NCI-H2107 treated with DMSO at 0.1 percent for 48 hours (cell line): ENCODE results near the gene C10orf120.
A peak's percentile ranks its signal among the peaks of the same experiment; 100 is the strongest.

Source experiments
- DNase-seq: peaks from one replicate; lab custom pipeline; 2025; ENCODE audit not compliant: unreplicated experiment; lab: John Stamatoyannopoulos, UW

Gene C10orf120

DNA sequence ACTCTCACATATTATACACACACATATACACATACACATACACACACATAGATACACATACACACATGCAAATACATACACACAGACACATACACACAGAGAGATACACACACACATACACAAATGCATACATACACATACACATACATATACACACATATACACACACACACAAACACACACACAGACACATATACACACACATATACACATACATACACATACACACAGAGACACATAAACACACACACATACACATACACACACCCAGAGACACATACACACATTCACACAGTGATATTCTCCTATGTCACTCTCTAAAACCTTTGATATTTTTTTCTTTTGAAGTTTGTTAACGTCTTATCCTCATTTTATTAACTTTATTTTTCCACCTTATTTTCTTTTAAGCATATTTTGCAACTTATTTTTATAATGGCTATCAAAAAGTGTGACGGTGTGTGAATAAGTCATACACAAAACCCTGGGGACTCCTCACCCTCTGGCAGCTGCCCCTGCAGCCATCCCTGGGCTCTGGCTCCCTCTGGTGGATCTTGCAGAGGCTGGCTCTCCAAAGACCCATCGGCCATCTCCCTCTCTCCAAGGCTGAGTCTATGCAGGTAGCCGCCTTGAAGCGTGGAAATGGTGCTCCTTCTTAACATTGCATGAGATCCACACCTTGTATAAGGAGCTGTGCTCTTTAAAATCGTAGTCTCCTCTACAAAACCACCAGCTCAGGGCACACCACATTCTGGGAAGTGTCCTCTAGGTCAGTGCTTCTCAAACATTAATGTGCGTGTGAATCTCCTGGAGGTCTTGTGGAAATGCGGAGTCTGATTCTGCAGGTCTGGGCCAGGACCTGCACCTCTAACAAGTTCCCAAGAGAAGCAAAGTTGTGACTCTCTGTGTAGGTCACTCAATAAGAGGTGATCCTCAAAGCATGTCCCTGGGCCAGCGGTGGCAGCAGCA, 4.1 kb upstream of the C10orf120 start:
- peak; percentile 14 for DNase-seq

DNA sequence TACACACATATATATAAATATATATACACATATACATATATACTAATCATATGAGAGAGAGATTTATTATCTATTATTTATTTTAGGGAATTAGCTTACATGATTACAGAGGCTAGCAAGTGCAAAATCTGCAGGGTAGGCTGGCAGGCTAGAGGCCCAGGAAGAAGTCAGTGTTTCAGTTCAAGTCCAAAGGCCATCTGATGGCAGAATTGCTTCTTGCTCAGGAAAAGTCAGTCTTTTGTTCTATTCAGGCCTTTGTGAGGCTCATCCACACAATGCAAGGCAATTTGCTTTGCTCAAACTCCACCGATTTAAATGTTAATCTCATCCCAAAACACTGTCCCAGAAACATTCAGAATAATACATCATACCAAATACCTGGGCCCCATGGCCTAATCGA, 2.6 kb upstream of the C10orf120 start:
- no peak for DNase-seq

DNA sequence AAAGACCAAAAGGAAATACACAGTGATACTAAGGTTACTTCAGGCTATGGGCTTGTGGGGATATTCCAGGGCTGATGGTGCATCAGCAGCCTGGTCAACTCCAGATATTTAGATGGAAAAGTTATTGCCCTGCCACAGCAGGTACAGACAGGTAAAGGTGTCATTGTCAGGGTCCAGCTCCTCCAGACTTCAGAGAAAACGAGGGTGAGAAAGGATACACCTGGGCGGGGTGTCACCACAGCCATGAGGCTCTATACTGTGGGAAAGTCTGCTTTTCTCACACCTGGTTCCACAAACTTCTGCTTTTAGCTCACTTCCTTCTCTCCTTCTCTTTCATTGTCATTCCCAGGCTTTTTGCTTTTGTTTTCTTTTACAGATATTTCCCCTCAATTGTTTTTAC, 2.0 kb upstream of the C10orf120 start:
- no peak for DNase-seq

DNA sequence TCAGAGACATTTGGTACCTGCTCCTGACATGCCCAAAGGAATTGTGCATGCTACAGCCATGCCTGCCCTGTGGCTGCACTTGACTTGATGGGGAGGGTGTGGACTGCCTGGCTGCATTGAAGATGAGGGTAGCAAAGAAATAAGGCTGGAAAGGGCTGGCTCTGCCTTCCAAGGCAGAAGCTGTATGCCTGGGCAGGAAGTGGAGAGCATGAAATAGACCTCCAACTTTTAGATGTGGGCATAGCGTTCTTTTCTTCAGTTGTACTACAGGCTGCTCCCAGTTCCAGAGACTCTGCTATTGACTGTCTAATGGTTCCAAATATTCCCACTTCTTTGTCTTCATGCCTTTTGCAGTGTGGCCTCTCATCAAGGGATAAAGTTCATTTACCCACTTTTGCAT, 3.0 kb downstream of the C10orf120 start:
- DNase-seq: no peak

DNA sequence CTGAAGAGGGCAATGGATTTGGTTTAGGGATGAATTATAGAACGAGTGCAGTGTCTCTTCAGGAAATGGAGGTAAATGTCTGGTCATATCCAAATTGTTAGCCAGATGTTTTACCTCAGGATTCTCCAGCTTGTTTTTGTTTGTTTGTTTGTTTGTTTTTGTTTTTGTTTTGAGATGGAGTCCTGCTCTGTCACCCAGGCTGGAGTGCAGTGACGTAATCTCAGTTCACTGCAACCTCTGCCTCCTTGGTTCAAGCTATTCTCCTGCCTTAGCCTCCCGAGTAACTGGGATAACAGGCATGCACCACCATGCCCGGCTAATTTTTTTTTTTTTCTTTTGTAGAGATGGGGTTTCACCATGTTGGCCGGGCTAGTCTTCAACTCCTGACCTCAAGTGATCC, 6.9 kb downstream of the C10orf120 start:
- DNase-seq: no peak

DNA sequence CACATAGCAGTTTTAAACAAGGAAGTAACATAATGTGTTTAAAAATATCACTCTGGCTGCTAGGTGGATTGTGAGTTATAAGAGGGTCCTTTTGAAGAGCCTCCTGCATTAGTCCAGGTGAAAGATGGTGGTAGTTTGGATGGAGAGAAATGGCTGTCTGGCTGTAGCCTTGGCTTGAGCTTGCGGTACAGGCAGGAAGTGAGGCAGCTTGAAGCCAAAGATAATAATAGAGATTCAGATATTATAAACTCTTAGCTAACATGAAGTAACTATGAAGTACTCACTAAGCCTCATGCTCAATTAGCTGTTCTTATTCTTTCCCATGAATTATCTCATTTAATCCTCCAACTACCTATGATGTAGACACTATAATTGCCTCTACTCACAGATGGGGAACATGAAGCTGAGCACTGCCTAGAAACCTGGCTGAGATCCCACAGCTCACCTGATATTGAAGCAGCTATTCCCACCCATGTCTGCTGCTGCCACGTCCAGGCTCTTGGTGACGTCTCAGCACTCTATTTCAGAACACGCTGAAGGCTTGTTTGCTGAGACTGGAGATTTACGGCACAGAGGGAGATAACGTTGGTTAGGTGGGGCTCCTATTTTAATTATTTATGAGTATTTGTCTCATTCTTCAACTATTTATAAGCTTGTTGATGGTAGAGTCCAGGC, 10.4 kb downstream of the C10orf120 start:
- DNase-seq: no peak

DNA sequence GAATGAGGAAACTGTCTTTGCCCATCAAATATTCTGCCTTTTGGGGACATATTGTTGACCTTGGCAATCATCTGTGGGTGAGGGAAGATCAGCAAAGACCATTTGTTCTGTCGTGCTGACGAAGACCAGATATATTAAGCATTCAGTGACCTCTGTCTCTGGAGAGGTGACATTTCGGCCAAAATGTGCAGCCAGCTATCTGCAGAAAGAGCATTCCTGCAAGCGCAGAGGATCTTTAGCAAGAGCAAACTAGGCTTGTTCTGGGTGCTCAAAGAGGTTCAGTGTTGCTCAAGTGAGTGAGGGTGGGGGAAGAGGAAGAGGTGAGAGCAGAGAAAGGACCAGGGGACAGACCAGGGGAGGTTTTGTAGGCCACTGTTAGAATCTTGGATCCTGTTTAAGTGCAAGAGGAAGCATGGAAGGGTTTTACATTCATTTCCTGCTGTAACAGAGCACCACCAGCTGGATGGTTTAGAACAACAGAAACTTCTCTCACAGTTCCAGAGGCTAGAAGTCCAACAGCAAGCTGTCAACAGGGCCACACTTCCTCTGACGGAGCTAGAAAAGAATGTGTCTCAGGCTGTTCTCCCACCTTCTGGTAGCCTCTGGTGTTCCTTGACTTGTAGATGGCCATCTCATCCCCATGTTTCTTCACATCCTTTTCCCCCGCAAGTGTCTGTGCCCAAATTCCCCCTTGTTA, 11.2 kb downstream of the C10orf120 start:
- DNase-seq: no peak

DNA sequence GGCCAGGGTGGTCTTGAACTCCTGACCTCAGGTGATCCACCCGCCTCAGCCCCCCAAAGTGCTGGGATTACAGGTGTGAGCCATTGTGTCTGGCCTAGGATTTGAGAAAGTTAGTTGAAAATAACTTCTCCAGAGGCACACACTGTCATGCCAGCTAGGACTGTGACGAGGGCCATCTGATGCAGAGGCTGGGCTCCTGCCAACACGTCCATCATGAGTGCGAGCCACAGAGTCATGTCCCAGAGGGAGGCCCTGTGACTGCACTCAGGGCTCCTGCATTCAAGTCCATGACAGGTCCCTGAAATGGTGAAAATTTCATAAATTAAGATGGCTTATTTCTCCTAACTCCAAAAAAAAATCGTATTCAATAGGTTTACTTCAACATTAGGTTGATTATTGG, 17.1 kb downstream of the C10orf120 start:
- DNase-seq: no peak

DNA sequence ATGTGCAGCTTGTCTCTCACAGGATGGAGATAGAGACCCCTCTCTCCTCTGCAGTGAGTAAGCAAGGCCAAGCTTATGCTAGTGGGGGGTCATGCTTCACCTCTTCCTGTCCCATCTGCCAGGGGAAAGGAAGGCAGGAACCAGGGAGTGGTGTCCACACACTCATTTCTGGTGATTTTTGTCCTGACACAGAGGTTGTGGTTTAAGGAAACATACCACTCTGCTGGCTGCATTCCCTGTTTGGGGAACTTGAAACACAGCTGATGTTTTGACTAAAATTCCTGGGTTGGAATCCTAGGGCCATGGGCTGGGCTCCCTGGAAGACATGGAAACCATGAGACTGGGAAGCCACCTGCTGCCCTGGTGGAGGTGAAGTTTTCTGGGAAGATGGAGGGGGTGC, 21.4 kb downstream of the C10orf120 start:
- no peak for DNase-seq

DNA sequence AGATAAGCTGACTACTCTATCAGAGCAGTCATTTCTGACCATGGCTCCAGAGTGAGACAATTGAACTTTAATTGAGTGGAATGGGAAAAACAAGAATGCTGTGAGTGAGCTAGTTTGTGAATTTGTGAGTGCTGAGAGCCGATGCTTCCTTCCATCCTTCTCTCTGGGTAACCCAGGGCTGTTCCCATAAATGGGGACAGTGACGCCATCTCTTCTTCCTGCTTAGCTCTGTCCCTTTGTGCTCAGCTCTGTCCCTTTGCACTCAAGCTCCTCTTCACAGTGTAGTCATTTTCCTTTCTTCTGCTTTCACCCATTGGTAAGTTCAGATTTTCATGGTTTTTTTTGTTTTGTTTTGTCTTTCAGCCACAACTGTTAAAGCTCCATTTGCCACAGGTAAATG, 24.4 kb downstream of the C10orf120 start:
- no peak for DNase-seq

DNA sequence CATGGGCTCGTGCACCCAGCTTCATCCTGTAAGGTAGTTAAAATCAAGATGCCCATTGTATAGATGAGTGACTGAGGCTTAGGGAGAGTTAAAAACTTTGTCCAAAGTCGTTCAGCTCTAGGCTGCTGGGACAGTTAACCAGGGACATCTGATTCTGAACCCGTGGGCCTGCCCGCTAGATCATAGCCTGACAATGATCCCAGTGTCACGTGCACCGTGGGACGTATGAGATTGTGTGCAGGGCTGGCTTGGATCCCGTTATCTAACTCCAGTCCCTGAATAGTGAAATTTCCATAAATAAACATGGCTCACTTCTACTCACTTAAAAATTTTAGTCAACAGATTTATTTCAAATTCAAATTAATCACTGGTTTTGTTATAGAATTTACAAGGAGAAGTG, 24.9 kb downstream of the C10orf120 start:
- DNase-seq: no peak

DNA sequence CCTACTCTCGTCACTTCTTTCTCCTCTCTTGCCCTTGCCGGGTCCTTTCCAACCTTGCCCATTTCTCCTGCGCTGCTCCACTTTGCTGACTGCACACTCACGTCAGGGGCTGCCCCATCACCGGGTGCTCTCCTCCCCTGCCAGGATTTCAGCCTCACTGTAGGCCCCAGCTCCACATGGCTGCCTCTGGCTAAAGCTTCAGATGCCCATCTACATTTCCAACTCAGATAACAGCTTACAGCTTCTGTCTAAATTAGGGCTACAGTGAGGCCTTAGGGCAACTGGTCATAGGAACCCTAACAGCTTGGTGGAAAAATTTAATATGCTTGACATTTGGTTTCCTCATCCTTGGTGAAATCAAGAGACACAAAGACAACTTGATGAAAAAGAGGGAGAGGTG, 25.9 kb downstream of the C10orf120 start:
- no peak for DNase-seq

DNA sequence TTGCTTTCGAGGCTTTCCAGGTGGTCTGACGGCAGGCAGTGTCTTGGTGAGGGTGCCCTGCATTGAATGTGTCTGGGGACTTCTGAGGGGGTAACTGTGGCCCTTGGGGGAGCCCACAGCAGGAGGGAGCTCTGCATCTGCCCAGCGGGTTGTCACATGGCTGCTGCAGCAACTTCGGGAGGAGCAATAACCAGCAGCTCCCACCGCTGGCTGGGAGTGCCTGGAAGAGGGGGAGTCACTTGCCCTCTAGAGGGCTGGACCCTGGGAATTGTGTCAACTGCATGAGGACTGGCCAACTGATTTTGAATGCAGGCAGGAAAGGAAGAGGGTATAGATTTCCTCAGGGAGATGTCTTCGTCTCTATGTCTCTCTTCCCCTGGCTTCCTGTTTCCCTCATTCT, 26.4 kb downstream of the C10orf120 start:
- no peak for DNase-seq

DNA sequence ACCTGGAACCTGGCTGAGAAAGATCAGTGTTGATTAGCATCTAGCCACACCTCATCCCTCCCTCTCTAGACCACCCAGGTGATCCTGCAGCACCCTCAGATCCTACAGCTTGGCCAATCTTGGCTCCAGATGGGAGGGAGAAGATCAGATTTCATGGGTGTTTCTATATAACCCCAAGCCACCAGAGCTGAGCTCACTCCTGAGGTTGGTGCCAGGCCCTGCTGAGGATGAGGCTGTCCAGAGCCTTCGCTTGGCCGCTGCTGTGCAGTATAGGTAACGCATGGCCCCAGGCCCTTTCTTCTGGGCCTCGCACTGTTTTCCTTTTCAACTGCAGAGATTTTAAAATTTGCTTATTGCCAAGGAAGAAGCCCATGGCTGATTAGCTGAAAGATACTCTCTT, 27.0 kb downstream of the C10orf120 start:
- no peak for DNase-seq

DNA sequence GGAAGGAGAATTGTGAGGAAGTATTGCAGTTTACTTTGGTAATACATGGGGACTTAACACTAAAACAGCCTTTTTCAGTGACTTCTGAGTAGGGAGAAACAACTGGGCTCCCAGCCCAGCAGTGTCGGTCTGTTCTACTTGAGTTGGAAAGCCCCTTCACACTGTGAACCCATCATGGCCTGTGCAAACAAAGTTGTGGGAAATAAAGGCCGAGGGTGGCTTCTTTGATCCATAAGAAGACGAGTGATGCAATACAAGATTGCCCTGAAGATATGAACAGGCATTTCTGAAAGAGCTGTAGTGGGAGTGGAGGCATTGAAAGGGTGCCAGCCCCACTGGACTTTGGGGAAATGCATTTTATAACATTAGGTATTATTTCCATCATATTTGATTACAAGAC, 28.3 kb downstream of the C10orf120 start:
- no peak for DNase-seq

DNA sequence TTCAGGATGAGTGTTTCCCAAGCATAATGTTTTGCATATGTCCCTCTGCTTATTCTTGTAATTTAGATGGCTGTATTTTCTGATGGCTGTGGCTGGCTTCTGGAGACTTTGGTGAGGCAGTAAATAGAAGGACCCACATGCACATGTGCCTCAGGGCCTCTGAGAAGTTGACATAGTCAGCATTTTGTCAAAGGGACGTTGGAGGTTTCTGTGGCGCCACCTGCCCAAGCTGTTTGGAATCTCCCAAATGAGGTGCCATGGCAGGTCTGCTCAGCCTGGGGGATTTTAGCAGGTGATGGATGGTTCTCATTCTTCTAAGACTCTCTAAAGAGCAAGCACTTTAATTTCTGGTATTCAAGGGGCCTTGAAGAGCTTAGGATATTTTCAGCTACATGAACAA, 29.8 kb downstream of the C10orf120 start:
- no peak for DNase-seq

DNA sequence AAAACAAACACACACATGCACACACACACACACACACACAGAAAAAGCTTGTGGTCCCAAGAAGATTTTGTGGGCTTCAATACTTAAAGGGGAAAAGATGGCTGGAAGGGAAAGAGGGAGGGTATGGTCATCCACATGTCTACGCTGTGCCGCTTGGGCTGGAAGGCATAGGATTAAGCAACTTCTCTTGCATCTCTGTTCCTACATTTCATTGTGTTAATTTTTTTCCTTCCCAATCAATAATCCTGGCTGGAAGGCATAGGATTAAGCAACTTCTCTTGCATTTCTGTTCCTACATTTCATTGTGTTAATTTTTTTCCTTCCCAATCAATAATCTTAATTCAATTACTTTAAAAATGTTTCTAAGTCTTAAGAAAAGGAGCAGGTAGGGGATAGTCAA, 30.6 kb downstream of the C10orf120 start:
- DNase-seq: no peak

DNA sequence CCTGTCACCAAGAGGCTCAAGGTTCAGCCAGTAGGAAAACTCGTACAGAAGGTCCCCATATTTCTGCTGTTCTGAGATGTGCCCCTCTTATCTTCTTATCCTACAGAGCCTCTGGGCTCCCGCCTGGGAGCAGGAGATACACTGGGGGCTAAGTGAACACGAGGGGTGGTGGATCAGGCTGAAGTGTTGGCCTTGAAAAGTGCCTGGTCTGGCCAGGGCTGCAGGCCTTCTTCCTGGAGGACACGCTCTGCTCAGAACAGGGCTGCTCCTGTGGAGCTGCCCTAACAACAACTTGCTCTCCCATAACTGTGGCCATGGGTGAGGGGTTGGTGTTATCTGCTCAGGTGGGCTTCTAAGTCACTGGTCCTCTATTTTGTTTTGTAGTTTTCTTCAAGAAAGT, 33.7 kb downstream of the C10orf120 start:
- no peak for DNase-seq

DNA sequence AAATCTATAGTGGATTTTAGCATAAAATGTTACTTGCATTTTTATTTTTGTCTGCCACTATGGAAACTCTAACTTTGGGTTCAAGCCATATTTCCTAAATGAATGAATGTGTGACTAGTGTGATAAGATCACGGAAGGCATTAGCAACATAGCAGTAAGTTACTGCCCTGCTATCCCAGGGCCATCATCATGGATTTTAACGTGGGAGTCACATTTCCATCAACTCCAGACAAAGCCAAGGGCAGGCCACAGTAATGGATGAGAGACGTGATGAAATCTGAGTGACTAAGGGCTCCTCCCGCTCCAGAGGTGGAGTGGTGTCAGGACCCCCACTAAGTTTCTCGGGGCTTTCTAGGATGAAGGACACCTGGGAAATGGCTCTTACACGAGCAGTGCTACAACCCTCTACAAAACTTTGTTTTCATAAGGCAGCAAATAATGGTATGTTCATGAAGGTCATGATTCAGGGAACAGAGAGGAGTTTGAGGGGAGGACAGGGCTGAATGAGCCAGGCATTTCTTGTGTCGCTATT, 34.3 kb downstream of the C10orf120 start:
- no peak for DNase-seq

DNA sequence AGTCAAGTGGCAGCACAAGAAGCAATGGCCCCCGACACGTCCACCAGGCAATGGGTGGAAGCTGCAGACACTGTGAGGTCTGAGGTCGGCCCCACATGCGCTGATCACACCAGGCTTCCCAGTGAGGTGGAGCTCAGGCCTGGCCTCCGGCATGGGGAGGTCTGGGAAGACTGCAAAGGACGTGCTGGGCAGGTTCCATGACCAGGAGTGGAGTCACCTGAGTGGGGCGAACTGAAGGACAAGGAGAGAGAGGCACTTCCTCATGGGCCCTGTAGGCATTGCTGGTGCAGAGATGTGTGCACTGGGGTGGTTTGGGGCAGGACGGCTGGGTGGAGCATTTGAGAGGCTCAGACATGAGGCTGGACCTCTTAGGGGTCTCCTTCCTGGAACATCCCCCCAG, 35.1 kb downstream of the C10orf120 start:
- no peak for DNase-seq

DNA sequence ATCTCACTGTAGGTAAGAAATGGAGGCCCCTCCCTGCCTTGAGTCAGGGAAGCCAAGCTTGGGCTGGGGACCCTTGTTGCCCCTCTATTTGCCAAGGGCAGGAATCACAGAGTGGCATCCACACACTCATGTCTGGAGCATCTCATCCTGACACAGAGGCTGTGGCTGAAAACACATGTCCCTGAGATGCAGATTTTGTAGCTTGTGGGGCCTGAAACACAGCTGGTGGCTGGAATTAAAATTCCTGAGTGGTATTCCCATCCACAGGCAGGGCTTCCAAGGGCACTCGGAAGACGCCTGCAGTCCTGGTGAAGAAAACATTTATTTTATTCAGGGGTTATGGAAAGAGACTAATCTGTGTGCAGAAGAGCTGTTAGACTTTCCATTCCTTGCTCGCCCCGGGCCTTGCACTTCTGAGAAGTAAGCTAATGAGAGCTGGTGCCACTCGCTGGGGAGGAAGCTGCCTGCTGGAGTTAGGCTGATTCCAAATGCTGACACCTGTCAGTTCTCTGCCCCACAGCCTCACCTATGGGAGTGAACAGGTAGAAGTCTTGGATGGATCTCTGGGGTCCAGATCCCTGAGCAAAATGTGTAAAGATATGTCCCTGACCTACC, 36.0 kb downstream of the C10orf120 start:
- no peak for DNase-seq
